Natural killer cell (primary cell): ENCODE data around the gene HSPA12A. TPM values are rescaled to one million over a fixed set of nuclear protein-coding genes. Genes with fewer than 3 reads are reported as not detected.

Experiments
- ATAC-seq, 3 donors: fragments of 150-1000 bp in 2 of 3; fragments of 200-7000 bp in 1 of 3; cut with Tn5 transposase; 1 replicate in 1 of 3; 2 replicates in 2 of 3; pipeline ENCODE4 v1.10.0; 2021; ENCODE audit warnings: mild to moderate bottlenecking in 2 of 3, moderate library complexity in 2 of 3
- DNase-seq, 2 donors: peaks; one replicate each; pipeline versions ENCODE4 v3.0.0 to v3.0.0-alpha.2; 2013 to 2021; ENCODE audit warnings: mixed read lengths in 1 of 2
- H3K27ac ChIP-seq: one replicate; pipeline ENCODE4 v1.5.1; 2013; ENCODE audit warnings: mild to moderate bottlenecking, low read length
- H3K27me3 ChIP-seq: one replicate; pipeline ENCODE4 v1.6.1; 2013; ENCODE audit warnings: low read length; ENCODE audit not compliant: control insufficient read depth, insufficient read depth
- H3K36me3 ChIP-seq: one replicate; pipeline ENCODE4 v1.6.1; 2013; ENCODE audit warnings: low read length; ENCODE audit not compliant: control insufficient read depth, insufficient read depth
- H3K4me1 ChIP-seq: one replicate; pipeline ENCODE4 v1.6.1; 2013; ENCODE audit warnings: low read length; ENCODE audit not compliant: control insufficient read depth, insufficient read depth
- H3K4me3 ChIP-seq: one replicate; pipeline ENCODE4 v1.5.1; 2013; ENCODE audit warnings: low read length
- H3K9me3 ChIP-seq: one replicate; pipeline ENCODE4 v1.6.1; 2013; ENCODE audit warnings: low read length; ENCODE audit not compliant: control insufficient read depth, insufficient read depth
- H3K27ac Mint-ChIP-seq, 2 donors: one replicate each; pipeline ENCODE4 v1.8.0; 2022; ENCODE audit warnings: mild to moderate bottlenecking in 2 of 2, mixed read lengths in 2 of 2, moderate library complexity in 1 of 2
- H3K27me3 Mint-ChIP-seq, 2 donors: one replicate each; pipeline ENCODE4 v1.8.0; 2022; ENCODE audit warnings: low read depth in 2 of 2, mixed read lengths in 2 of 2
- H3K36me3 Mint-ChIP-seq: one replicate; pipeline ENCODE4 v1.8.0; 2022; ENCODE audit warnings: mixed read lengths
- H3K4me1 Mint-ChIP-seq, 2 donors: one replicate each; pipeline ENCODE4 v1.8.0; 2022; ENCODE audit warnings: mixed read lengths in 2 of 2
- H3K4me3 Mint-ChIP-seq: one replicate; pipeline ENCODE4 v1.8.0; 2022; ENCODE audit warnings: mild to moderate bottlenecking, moderate library complexity, mixed read lengths
- H3K9me3 Mint-ChIP-seq, 2 donors: one replicate each; pipeline ENCODE4 v1.8.0; 2022; ENCODE audit warnings: mixed read lengths in 2 of 2
- WGBS: methylation state at CpG from one replicate; pipeline ENCODE4 v1.1.7; 2013; ENCODE audit warnings: missing lambda C conversion rate; ENCODE audit not compliant: insufficient coverage; 5-methylcytosine and 5-hydroxymethylcytosine counted together
- intact Hi-C: fragments of 100-400 bp; cut with micrococcal nuclease; formaldehyde crosslinking; loops from one replicate; pipeline ENCODE4 v1.14.2; 2022
- total RNA-seq, 4 donors: library from RNA; stranded (reverse); fragments of 120-200 nt in 1 of 4; gene quantifications; one replicate each; pipeline versions ENCODE4 v1.2.3 to v1.2.4, GENCODE V29; 2013 to 2022
- TF ChIP-seq, protein P1 (sequence below): fragments of 200-600 bp; IDR thresholded peaks from one replicate; pipeline ENCODE4 v1.8.0; 2022; ENCODE audit warnings: antibody characterized with exemption

HSPA12A gene
- total RNA-seq, 3 donors from 2014 or later (not counting 1 experiment from before 2014, with no cell fraction given) = 0.43 TPM; not detected in 2

DNA sequence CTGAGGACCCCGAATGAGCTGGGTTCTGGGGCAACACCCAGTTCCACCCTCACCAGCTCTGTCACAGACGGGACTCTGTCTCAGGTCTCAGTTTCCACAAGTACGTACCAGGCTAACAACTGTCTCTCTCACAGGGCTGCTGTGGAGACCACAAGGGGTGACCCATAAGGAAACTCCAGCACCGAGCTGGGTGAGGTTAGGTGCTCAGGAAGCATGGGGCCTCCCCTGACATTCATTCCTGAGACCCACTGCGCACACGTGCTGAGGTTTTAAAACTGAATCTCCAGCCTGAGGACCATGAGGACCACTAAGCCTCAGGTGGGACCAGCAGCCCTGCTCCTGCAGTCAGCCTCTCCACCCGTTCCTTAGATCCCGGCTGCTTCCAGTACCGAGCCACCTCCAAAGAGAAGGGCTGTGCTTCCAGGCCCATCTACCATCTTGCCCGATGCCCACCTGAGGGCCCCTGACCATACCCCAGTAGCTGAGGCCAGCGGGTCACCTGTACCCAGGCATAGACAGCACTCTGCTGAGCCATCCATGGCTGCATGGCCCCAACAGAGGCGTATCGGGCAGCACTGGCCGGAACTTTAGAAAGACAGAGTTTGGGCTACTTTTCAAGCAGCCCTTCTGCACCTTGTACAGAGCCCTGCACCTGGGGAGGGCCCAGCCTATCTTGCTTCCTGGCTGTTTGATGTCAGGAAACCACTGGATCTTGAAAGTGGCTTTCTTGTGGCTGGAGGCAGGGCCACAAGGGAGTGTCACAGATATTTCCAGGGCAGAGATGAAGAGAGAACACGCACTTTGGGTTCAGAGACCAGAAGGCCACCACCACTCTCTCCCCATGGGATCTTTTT lies 18.7 kb downstream of the HSPA12A start:
- H3K9me3 Mint-ChIP-seq = no peaks in the 10 kb centered on the region
- Histone ChIP-seq H3K9me3 (no peaks in the 10 kb centered on the region), H3K36me3 (no peaks in the 10 kb centered on the region), H3K4me1 (peaks cover 20% of the 10 kb centered on the region), H3K27me3 (peaks cover 7% of the 10 kb centered on the region), H3K27ac (no peak overlapping the region), H3K4me3 (no peak overlapping the region)
- H3K27ac Mint-ChIP-seq = no peak overlapping the region
- H3K4me3 Mint-ChIP-seq = no peak overlapping the region
- 60% methylated on average over 14 of the region's 15 CpGs for WGBS
- H3K4me1 Mint-ChIP-seq = peaks cover 0 to 4% of the 10 kb centered on the region in 2 donors
- peaks cover 12 to 14% of the 10 kb centered on the region in 2 donors for H3K27me3 Mint-ChIP-seq
- ATAC-seq (peak in 2 of 3 donors; percentile 18 to 57), DNase-seq (peak in 1 of 2 donors; percentile 77)
- no peaks in the 10 kb centered on the region for H3K36me3 Mint-ChIP-seq
- TF ChIP-seq, protein P1, sequence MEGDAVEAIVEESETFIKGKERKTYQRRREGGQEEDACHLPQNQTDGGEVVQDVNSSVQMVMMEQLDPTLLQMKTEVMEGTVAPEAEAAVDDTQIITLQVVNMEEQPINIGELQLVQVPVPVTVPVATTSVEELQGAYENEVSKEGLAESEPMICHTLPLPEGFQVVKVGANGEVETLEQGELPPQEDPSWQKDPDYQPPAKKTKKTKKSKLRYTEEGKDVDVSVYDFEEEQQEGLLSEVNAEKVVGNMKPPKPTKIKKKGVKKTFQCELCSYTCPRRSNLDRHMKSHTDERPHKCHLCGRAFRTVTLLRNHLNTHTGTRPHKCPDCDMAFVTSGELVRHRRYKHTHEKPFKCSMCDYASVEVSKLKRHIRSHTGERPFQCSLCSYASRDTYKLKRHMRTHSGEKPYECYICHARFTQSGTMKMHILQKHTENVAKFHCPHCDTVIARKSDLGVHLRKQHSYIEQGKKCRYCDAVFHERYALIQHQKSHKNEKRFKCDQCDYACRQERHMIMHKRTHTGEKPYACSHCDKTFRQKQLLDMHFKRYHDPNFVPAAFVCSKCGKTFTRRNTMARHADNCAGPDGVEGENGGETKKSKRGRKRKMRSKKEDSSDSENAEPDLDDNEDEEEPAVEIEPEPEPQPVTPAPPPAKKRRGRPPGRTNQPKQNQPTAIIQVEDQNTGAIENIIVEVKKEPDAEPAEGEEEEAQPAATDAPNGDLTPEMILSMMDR = no peak
- intact Hi-C loops = no loop called here

DNA sequence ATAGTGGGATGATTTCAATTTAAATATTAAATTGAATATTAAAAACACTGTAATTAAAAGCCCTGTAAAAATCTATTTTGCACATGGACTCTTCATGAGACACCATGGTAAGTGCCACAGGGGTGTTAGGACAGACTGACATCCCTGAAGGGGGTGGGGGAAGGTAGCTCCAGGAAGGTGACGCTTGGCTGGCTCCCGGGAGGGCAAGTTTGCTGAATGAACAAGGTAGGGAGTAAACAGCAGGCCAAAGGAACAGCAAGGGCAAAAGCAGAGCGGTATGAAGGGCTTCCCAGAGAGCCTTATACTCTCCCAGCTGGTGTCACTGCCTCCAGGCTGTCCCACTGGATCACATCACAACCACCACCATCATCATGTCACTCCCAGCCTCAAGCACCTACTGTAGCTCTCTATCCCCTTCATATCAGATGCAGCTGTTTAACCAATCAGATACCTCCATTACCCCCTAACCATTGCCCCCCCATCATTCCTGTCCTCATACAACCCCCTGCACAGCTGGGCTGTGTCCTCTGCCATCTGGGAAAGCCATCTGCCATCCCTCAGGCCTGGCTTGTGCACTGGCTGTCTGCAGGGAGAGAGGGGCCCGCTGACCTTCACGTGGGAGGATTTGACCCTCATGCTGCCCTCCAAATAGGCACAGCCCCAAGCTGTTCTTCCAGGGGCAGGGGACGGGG lies 19.5 kb downstream of the HSPA12A start:
- DNase-seq = no peak
- Histone ChIP-seq H3K9me3 (no peaks in the 10 kb centered on the region), H3K4me3 (no peak overlapping the region), H3K36me3 (no peaks in the 10 kb centered on the region), H3K27ac (no peak overlapping the region), H3K27me3 (peaks cover 7% of the 10 kb centered on the region), H3K4me1 (peaks cover 20% of the 10 kb centered on the region)
- Mint-ChIP-seq H3K4me3 (no peak overlapping the region), H3K9me3 (no peaks in the 10 kb centered on the region), H3K27me3 (peaks cover 12 to 14% of the 10 kb centered on the region in 2 donors), H3K4me1 (peaks cover 0 to 4% of the 10 kb centered on the region in 2 donors), H3K36me3 (no peaks in the 10 kb centered on the region), H3K27ac (no peak overlapping the region)
- TF ChIP-seq, protein P1 = no peak
- WGBS = 84% methylated on average over 6 of the region's 6 CpGs
- intact Hi-C loops = no loop called here
- ATAC-seq = no peak

DNA sequence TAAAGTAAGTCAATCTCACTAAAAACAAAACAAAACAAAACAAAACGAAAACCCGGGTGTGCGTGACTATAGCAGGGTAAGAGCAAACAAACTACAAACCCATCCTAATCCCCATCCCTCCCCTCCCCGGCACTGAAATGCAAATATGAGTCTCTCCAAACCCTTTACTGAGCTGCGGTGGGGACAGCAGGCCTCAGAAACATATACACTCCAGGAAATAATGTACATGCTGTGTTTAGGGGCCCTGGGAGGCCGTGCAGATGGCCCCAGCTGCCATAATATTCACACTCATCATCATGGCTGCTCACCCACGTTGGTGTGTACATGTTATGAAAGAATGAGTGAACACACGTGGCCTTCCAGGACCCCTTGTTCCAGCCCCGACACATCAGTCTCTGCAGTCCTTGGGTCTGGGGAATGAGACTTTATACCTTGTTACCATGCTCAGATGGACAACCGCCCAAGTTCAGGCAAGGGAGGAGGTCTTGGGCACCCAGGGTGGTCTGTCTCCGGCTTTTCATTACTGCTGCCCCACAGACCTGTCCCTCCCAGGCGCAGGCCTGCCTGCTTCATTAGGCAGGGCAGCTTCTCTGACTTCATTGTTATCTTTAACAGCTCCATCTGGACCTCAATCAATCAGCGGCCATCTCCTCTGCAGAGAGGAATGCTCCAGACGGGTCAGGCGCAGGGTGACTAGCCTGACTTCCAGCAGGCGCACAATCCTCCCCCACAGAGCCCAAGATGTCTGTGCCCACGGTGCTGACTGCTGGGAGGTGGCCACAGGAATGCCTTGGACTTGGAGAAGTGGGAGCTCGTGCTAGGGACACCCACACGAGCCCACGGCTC lies 20.6 kb downstream of the HSPA12A start:
- Mint-ChIP-seq H3K9me3 (no peaks in the 10 kb centered on the region), H3K27ac (no peak overlapping the region), H3K36me3 (no peaks in the 10 kb centered on the region), H3K4me1 (peaks cover 0 to 4% of the 10 kb centered on the region in 2 donors), H3K4me3 (no peak overlapping the region), H3K27me3 (peaks cover 12 to 13% of the 10 kb centered on the region in 2 donors)
- no peaks in the 10 kb centered on the region for H3K36me3 ChIP-seq
- no peak overlapping the region for H3K4me3 ChIP-seq
- WGBS = 76% methylated on average over 19 of the region's 20 CpGs
- TF ChIP-seq, protein P1 = no peak
- no peak for DNase-seq
- no peaks in the 10 kb centered on the region for H3K9me3 ChIP-seq
- H3K27ac ChIP-seq = no peak overlapping the region
- ATAC-seq = no peak
- H3K27me3 ChIP-seq = peaks cover 7% of the 10 kb centered on the region
- intact Hi-C loops = no loop called here
- peaks cover 20% of the 10 kb centered on the region for H3K4me1 ChIP-seq
